HG02759 (cell line): ENCODE measurements around the gene TMEM54.
"Not testable (repeated sequence)": the region's sequence is repeated elsewhere in the genome, so short reads cannot be mapped to it uniquely, and the experiment has no call there.

ENCODE experiments used
- ATAC-seq: cut with Tn5 transposase; IDR thresholded peaks from one replicate; pipeline ENCODE4 v1.9.1; 2021; ENCODE audit warnings: mild to moderate bottlenecking, moderate library complexity; ENCODE audit not compliant: unreplicated experiment

TMEM54 gene

DNA sequence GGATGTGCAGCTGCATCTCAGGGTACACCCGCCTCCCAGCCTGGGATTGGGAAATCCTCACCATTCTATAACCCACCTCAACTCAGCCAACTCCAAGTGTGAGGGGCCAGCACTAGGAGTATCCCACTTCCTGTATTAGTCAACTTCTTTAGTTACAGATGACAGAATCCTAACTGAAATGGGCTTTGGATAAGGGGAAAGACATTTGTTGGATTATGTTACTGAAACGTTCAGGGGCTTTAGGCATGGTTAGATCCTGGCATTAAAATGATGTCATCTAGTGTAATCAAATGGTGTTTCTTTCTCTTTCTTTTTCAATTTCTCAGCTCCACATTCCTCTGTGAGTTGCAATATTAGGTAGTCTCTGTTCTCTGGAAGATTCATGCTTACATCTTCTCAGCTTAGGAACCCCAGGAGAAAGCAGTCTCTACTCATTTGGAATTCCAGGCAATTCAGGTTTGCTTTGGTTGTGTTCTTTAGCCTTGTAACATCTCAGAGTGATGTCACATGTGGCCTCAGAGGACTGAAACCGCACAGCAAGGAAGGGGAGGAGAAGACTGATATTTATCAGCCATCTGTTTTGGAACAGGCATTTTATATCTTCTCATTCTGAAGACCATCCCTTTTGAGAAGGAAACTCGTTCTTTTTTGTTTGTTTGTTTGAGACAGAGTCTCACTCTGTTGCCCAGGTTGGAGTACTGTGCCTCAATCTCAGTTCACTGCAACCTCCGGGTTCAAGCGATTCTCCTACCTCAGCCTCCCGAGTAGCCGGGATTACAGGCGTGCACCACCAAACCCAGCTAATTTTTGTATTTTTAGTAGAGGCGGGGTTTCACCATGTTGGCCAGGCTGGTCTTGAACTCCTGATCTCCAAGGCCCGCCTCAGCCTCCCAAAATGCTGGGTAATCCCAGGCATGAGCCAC is 18.9 kb upstream of the TMEM54 start:
- ATAC-seq, result no peak

DNA sequence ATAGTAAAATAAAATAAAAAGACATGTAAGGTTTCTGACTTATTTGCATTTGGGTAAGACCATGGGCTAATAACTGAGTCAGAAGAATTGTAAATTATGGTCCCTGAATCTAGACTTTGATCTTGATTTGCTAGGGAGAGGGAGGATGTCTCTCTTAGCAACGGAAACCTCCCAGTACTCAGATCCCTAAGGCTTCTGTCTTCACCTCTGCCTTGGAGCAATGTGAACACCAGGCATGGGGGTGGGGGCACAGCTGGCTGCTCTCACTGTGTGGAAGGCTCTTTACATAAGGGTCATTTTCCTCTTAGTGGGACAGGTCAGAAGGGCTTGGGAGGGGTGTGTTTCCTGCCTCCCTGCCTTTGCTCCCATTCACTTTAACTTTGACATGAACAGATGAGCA is 17.0 kb upstream of the TMEM54 start:
- ATAC-seq, result no peak

DNA sequence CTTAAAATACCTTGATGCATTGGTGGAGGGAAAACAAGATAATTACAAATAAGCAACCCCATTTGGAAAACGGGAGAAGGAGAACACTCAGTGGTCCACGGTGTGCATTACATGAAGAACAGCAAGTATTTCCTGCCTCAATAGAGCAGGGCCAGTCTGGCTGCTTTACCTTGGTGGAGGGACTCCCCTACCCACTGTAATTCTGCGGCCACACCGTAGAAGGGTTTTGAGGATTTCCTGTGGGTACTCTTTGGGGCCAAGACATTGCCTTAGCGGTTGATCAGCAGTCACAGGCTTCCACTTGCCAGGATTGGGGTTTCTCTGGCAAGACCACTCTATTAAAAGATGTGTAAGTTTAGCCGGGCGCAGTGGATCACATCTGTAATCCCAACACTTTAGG is 16.3 kb upstream of the TMEM54 start:
- ATAC-seq, result no peak

DNA sequence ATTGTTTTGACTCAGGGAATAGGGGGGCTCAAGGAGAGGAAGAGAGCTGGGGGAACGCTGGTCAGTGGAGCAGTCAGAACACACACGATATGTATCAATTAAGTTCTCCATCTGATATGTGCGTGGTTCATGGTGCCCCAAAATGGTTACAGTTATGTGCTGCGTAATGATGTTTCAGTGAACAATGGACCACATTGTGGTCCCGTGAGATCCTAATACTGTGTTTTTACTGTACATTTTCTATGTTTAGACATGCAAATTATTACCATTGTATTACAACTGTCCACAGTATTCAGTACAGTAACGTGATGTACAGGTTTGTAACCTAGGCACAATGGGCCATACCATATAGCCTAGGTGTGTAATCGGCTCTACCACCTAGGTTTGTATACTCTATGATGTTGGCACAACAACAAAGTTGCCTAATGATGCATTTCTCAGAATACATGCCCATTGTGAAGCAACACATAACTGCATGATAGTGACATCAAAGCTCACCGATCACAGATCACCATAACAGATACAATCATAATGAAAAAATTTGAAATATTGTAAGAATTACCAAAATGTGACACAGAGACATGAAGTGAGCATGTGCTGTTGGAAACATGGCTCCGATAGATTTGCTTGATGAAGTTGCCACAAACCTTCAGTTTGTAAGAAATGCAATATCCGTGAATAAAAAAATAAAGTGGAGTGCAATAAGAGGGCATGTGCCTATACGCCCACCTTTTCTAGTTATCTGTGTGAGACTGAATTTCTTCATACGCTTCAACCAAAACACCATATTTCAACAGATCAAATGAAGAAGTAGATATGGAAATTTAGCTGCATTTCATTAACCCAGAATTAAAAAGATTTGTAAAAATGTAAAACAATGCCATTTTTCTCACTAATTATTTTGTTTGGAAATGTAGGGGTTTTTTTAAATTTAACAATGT is 14.8 kb upstream of the TMEM54 start:
- ATAC-seq, result no peak

DNA sequence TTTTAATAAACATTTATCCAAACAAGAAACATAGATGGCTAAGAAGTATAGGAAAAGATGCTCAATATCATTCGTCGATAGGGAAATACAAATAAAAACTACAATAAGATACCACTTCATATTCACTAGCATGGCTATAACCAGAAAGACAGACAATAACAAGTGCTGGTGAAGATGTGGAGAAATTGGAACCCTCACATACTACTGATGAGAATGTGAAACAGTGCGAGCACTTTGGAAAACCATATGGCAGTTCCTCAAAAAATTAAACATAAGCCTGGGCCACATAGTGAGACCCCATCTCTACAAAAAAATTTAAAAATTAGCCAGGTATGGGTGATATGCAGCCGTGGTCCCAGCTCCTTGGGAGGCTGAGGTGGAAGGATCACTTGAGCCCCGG is 9.1 kb upstream of the TMEM54 start:
- no peak for ATAC-seq

DNA sequence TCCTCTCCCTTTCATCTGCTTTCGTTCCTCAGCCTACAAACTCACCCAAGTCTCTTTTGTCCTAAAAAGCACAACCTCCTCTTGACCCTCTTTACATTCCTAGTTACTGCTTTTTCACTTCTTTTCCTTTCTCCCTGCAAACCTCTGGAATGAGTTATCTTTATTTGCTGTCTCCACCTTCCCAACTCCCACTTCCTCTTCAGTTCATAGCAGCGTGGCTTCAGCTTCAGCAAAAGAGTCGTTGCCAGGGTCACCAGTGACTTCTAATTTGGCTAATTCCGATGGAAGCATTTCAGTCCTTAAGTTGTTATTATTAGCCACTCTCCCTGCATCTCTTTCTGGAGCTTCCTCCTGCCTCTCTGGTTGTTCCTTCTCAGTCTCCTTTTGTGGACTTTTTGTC is 6.2 kb upstream of the TMEM54 start:
- ATAC-seq, result no peak

DNA sequence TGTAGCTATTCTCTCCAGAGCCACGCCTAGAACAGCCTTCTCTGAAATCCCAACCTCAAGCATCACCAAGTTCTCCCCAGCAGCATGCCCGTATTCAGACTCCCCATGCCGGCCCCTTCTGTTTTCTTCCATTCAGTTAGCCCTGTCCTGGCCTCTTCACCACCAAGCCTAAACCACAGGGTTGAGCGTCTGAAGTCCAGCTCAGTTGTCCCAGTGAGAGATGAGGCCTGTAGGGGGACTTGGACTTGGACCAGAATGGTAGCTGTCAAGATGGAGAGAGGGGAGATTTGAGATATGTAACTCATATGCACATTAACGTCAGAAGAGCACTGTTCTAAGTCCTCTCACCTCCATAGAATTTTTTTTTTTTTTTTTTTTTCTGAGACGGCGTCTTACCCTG is 5.5 kb upstream of the TMEM54 start:
- ATAC-seq, result no peak

DNA sequence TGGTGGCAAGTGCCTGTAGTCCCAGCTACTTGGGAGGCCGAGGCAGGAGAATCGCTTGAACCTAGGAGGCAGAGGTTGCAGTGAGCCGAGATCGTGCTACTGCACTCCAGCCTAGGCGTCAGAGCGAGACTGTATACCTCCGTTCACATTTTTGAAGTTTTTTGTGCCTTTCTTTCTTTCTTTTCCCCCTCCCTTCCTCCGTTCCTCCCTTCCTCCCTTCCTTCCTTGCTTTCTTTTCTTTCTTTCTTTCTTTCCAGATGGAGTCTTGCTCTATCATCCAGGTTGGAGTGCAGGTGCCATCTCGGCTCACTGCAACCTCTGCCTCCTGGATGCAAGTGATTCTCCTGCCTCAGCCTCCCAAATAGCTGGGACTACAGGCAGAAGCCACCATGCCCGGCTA is 4.4 kb upstream of the TMEM54 start:
- ATAC-seq, result not testable (repeated sequence)

DNA sequence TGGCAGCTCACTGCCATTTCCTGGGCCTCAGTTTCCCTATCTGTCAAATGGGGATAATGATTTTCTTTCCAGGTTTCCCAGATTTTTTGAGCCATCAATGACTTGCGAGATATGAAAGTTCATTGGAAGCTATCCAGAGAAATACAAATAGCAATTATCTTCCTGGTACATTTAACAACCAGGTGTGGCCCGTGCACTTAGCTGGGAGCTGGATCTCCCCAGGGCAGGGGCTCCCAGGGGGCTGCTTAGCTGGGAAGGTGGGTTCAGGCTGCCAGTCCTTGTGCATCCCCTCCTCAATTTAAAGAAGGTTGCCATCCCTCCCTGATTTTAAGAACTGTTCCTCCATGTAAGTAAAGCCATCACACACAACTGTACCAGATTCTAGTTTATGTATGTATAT is 3.6 kb upstream of the TMEM54 start:
- ATAC-seq, result no peak

DNA sequence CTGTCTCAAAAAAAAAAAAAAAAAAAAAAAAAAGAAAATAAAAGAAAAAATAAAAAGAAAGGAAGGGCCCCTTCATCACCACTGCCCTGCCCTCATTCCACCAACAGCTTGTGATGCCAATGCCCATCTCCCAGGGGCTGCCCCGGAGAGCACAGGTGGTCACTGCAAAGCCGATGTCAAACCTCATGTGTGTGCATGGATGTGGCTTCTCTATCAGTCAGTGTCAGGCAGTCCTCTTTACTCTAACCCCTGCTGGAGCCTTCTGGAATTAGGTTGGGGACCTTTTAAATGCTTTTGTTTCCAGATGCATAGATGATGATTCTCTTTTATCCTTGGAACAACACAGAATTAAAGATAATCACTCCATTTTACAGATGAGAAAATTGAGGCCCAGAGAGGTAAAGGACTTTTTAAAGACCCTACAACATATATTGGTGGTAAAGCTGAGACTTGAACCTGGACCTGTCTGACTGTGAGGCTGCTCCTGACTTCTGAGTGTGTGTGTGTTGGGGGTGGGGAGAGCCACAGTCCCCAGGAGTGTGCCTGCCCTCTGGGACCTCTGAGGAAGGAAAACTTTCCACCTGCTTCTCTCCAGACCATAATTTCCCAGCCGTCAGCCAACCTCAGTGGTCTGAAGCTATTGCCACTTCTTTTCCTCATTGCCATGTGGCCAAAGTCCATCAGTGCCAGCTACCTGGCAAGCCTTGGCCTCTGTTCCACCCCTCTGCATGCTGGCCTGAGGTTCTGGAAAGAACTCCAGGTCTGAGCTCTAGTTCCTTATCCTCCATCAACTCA is 3.0 kb upstream of the TMEM54 start:
- no peak for ATAC-seq

DNA sequence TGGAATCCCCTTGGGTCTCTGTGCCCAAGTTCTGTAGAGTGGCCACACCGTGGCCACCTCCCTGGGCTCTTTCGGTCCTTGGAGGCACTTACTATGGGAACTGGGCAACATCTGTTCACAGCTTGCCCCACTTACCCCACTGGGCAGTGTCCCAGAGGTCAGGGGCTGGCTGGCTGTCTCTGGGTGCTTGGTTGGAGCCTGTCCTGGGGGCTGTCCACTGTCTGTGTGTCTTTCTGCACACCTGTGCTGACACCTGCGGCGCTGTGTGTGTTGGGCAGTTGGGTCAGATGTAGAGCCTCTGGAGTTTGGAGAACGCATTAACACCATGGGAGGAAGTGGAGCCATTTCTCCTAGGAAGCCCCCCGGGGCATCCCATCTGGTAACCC is 1.3 kb upstream of the TMEM54 start:
- ATAC-seq, result no peak

DNA sequence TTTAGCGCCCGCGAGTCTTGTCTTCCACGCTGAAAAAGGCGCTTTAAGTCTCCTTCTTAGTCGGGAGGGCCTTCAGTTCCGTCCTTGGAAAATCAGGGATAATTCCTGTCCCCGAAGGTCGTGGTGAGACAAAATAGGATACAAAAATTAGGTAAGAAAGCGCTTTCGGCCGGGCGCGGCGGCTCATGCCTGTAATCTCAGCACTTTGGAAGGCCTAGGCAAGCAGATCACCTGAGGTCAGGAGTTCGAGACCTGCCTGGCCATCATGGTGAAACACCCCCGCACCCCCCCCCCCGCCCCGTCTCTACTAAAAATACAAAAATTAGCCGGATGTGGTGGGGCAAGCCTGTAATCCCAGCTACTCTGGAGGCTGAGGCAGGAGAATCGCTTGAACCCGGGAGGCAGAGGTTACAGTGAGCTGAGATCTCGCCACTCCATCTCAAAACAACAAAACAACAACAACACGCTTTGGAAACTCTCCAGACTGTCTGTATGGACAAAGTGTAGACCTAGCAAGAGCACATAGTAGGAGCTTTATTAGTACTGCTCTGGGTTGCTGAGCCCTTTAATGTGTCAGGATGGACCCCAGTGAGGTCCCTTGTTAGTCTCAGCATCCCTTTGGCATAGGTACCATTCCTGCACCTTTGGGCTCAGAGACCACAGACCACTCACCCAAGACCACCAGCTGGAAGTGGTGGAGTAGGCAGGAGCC is 790 bp upstream of the TMEM54 start:
- no peak for ATAC-seq

DNA sequence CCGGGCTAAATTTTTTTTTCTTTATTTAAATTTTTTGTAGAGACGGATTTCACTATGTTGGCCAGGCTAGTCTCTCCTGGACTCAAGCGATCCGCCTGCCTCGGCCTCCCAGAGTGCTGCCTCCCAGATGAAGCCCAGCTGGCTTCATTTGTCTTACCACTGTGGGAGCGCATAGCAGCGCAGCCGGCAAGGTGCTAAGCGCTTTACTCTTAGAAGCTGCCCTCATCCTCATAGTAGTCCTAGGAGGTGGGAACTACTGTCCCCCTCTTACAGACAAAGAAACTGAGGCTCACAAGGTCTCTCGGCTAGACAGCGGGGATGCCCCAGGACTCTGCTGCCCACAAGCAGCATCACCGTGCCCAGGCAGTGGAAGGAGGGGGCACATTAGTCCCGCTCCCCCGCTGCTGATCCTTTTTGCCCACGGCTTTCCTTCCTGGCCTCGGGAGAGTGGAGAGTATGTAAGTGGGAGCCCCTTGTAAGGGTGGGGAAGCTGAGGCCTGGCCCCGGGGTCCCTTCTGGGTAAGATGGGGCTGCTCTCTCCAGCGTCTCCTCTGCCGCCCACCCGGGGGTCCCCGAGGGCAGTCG is 726 bp downstream of the TMEM54 start:
- no peak for ATAC-seq

DNA sequence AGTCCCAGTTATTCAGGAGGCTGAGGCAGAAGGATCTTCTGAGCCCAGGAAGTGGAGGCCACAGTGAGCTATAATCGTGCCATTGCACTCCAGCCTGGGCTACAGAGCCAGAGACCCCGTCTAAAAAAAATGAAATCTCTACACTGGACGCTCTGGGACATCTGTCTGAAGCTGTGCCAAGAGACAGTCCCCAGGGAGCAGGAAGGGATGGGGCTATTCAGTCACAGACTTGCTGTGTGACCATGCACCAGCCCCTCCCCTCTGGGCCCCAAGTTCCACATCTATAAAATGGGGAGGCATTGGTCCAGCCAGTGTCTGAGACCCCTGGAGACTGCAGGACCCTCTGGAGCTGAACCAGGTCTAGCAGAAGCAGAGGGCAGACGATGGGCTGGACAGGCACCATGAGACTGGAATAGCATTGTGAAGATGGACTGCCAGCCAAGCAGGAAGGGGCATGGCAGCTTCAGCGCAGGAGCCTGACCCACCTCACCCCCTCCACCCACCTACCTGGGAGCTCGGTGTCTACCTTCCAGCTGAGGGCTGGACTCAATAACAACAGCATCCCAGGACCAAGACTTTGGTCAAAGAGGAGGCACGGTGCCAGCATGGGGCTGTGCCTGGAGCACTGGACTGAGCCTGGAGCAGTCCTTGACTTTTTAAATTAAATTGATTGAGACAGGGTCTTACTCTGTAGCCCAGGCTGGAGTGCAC is 1.4 kb downstream of the TMEM54 start:
- ATAC-seq, result no peak

DNA sequence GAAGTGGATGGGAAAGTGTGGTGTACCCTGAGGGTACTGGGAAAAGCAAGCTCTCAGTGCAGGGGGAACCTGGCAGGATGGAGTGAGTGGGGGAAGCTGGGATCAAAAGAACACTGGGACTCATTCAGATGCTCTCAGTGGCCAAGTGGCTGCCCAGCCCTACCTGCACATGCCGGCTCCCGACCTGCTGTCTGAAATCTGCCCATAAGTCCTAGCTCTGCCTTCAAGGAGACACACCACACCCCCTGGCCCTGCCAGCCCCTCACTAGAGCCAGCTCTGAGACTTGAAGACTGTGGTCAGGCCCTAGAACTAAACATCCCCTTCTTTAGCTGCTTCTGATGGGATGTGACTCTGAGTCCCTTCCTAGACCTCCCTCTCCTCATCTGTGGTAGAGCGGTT is 2.2 kb downstream of the TMEM54 start:
- no peak for ATAC-seq

DNA sequence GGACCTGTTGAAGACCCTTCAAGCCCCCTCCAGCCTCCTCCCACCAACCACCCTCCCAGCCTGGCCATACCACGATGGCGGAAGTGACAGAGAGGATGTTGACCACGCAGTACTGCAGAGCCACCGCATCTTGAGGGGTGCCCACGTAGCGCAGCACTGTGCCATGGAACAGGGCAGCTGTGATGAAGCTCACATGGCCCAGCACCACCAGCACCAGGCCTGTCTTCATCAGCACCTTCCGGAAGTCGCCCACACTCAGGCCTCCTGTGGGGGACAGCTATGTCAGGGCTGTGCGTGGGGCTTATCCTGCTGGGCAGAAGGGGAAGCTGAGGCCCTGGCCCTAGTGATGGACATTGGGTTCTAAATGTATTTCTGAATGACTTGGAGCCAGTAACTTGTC is 3.1 kb downstream of the TMEM54 start:
- no peak for ATAC-seq

DNA sequence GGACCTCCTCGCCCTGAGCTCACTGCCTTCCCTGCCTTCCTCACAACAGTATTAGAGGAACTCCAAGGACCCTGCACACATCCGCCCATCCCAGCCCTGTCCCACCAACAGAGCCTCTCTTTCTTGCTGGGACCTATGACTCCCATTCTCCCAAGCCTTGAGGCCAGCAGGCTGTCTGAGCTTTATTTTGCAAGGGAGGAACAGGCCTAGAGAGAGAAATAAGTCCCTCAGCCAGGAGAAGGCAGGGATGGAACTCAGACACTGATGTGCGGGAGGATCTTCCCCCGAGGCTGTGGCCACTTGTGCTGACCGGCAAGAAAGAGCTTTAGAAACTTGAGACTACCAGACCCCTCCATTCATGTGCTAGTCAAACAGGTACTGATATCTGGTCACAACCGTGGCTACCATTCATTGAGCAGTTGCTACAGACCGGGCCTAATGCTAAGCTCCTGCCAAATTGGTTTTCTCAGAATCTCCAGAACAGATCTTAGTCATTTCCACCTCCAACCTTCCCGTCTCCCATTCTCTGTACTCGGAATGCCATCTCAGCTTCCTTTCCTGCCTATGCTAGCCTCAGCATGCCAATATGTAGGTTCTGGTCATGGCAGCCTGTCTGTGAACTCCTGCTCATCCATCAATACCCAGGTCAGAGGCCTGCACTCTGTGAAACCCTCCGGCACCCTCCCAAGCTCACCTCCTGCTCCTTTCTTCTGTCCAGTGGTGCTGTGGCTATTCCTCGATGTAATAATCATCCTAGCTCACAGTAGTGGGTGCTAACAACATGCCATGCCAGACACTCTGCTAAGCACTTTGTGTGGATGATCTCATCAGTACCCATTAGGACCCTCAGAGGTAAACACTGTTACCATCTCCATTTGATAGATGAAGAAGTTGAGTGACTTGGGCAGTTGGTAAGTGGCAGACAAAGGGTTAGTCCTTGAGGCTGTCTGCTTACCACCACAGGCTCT is 3.8 kb downstream of the TMEM54 start:
- no peak for ATAC-seq

DNA sequence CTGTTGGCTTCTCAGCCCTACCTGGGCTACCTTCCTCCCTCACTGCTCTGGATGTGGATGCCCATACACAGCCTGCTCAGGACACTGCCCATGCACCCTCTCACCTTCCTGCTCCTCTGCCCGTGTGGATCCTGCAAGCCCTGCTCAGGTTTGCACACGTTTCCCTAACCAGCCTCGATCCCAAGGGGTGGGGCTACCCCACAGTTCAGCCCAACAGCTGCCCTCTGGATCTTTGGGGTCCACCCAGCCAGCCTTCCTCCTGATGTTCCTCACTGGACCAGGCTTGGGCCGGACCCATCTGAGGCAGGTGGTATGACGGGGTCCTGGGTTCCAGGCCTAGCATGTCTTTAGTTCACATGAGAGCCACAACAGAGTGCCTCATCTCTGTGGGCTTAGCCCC is 4.7 kb downstream of the TMEM54 start:
- no peak for ATAC-seq
